IPS-18a (cell line): ENCODE data around the gene ADRA2B.
"Not testable (repeated sequence)": the region's sequence is repeated elsewhere in the genome, so short reads cannot be mapped to it uniquely, and the experiment has no call there.

Source experiments
- H3K27ac ChIP-seq: one replicate; pipeline ENCODE4 v1.5.1; 2013; ENCODE audit warnings: low read length
- H3K27me3 ChIP-seq: one replicate; pipeline ENCODE4 v1.6.1; 2013; ENCODE audit warnings: mild to moderate bottlenecking, low read length; ENCODE audit not compliant: control insufficient read depth, insufficient read depth
- H3K36me3 ChIP-seq: one replicate; pipeline ENCODE4 v1.6.1; 2013; ENCODE audit warnings: low read depth, low read length; ENCODE audit not compliant: control insufficient read depth
- H3K4me1 ChIP-seq: one replicate; pipeline ENCODE4 v1.6.1; 2013; ENCODE audit warnings: low read depth, low read length; ENCODE audit not compliant: control insufficient read depth
- H3K4me3 ChIP-seq: one replicate; pipeline ENCODE4 v1.5.1; 2013; ENCODE audit warnings: low read length
- H3K9ac ChIP-seq: one replicate; pipeline ENCODE4 v1.6.1; 2013; ENCODE audit warnings: mild to moderate bottlenecking, low read length, moderate library complexity
- H3K9me3 ChIP-seq: one replicate; pipeline ENCODE4 v1.6.1; 2013; ENCODE audit warnings: low read depth, low read length; ENCODE audit not compliant: control insufficient read depth

Gene ADRA2B

GRCh38 chr2:96085541-96086355 is 30.6 kb downstream of the ADRA2B start:
- H3K4me3 ChIP-seq, result no peak overlapping the region
- H3K36me3 ChIP-seq, result no peaks in the 10 kb centered on the region
- no peak overlapping the region for H3K9ac ChIP-seq
- H3K4me1 ChIP-seq, result no peaks in the 10 kb centered on the region
- no peak overlapping the region for H3K27ac ChIP-seq
- H3K27me3 ChIP-seq, result no peaks in the 10 kb centered on the region
- no peaks in the 10 kb centered on the region for H3K9me3 ChIP-seq

DNA sequence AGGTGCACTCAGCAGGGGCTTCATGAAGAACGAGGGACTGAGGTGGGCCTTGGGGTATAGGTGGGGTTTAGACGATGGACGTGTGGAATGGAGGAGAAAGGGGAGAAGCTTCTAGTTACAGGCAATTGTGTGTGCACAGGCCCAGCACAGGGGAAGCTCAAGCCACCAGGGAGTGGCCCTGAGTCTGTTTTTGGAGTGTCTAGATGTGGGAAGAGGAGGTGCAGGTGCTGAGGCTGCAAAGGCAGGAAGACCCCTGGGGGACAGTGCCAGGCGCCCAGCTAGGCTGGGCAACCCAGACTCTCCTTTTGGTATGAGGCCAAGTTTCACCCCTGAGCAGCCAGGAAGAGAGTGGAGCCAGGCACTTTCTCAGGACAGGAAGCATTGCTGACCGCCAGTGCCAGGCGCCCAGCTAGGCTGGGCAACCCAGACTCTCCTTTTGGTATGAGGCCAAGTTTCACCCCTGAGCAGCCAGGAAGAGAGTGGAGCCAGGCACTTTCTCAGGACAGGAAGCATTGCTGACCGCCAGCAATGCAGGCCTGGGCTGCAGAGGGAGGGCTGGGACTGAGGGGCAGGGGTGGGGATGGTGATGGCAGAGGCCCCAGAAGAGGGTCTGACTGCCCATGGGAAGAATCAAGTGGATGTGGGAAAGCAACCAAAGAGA is 31.4 kb downstream of the ADRA2B start:
- not testable (repeated sequence) for H3K9me3 ChIP-seq, H3K9ac ChIP-seq, H3K4me3 ChIP-seq, H3K27ac ChIP-seq, H3K36me3 ChIP-seq, H3K27me3 ChIP-seq, H3K4me1 ChIP-seq

GRCh38 chr2:96083989-96084857 is 32.1 kb downstream of the ADRA2B start:
- Histone ChIP-seq H3K9me3 (no peaks in the 10 kb centered on the region), H3K4me3 (no peak overlapping the region), H3K36me3 (no peaks in the 10 kb centered on the region), H3K4me1 (no peaks in the 10 kb centered on the region), H3K27me3 (no peaks in the 10 kb centered on the region), H3K27ac (no peak overlapping the region), H3K9ac (no peak overlapping the region)

DNA sequence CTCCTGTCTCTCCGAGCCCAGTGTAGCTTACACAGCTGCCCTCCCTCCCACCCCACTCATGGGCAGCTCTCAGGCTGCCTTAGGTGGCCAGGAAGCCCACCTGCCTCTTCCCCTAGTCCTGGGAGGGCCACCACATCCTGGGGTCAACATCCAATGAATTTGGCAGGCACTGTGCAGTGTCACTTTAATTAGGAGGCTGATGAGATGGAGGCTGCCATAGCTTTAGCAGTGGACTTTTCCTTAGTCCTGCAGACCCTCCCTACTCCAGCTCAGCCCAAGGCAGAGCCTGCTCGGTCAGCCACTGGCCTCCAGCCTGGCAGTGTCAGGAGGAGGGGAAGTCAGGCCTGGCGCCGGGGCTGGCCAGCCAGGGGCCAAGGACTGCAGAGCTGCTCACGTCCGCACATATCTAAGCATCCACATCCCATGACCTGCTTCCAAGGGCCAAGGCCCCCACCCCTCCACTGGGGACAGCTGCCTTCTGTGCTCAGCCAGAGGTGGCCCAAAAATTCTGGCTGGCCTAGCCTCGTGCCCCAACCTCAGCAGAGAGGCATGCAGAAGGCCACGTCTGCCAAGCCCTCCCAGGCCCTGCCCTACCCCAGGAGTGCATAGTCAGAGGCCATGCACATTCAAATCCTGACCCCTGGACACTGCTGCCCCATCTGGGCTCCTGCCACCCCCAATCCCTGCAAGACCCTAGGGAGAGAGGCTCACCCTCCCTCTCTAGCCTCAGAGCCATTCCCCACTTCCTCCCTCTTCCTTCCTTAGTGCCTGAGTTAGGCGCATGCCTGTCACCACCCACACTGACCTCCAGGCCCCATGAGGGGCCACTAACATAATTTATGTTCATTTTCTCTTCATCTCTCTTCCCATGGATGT is 33.1 kb downstream of the ADRA2B start:
- Histone ChIP-seq H3K27ac (no peak overlapping the region), H3K9me3 (no peaks in the 10 kb centered on the region), H3K27me3 (no peaks in the 10 kb centered on the region), H3K4me1 (no peaks in the 10 kb centered on the region), H3K36me3 (no peaks in the 10 kb centered on the region), H3K9ac (no peak overlapping the region), H3K4me3 (no peak overlapping the region)

- no peak overlapping the region for H3K9ac ChIP-seq
- H3K27me3 ChIP-seq, result no peaks in the 10 kb centered on the region
- H3K27ac ChIP-seq, result no peak overlapping the region
- no peaks in the 10 kb centered on the region for H3K36me3 ChIP-seq
- H3K9me3 ChIP-seq, result no peaks in the 10 kb centered on the region
- H3K4me3 ChIP-seq, result no peak overlapping the region
- no peaks in the 10 kb centered on the region for H3K4me1 ChIP-seq
These were observed 33.9 kb downstream of the ADRA2B start for GRCh38 chr2:96082211-96083063.

DNA sequence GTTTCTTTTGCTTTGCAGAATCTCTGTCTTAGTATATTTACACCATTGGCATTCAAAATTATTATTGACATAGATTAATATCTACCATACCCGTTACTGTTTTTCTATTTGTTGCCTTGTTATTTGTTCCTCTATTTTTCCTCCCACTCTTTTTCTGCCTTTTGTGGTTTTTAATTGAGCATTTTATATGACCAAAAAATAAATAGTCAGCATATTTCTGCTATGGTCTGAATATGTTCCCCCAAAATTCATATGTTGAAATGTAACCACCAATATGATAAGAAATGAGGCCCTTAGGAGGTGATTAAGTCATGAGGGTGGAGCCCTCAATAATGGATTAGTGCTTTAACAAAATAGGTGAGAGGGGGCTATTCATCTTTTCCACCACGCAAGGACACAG is 35.3 kb downstream of the ADRA2B start:
- H3K36me3 ChIP-seq, result no peaks in the 10 kb centered on the region
- no peaks in the 10 kb centered on the region for H3K27me3 ChIP-seq
- H3K4me3 ChIP-seq, result no peak overlapping the region
- H3K4me1 ChIP-seq, result no peaks in the 10 kb centered on the region
- no peak overlapping the region for H3K9ac ChIP-seq
- no peak overlapping the region for H3K27ac ChIP-seq
- H3K9me3 ChIP-seq, result no peaks in the 10 kb centered on the region

GRCh38 chr2:96075199-96075771 is 41.1 kb downstream of the ADRA2B start:
- Histone ChIP-seq H3K9me3 (no peaks in the 10 kb centered on the region), H3K27ac (no peak overlapping the region), H3K9ac (no peak overlapping the region), H3K4me1 (no peaks in the 10 kb centered on the region), H3K36me3 (no peaks in the 10 kb centered on the region), H3K27me3 (no peaks in the 10 kb centered on the region), H3K4me3 (no peak overlapping the region)

DNA sequence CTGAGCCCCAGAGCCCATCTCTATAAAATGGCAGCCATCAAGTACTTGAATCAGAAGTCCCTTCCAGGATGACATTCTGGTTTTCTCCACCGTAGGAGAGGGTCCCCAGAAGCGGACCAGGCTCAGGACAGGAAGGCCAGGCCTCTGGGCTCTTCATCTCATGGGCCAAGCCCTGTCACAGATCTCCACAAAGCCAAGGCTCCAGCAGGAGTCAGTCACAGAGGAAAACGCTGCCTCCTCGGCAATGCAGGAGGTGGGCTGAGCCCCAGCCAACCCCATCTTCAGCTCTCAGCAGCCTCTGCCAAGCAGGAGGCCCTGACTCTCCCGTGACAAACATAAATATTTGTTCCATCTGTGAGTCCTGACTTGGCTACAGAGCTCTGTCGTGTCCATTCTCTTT is 42.2 kb downstream of the ADRA2B start:
- Histone ChIP-seq H3K27me3 (no peaks in the 10 kb centered on the region), H3K9ac (no peak overlapping the region), H3K27ac (no peak overlapping the region), H3K4me3 (no peak overlapping the region), H3K4me1 (no peaks in the 10 kb centered on the region), H3K9me3 (no peaks in the 10 kb centered on the region), H3K36me3 (no peaks in the 10 kb centered on the region)

- Histone ChIP-seq H3K4me1 (no peaks in the 10 kb centered on the region), H3K4me3 (no peak overlapping the region), H3K9me3 (no peaks in the 10 kb centered on the region), H3K9ac (no peak overlapping the region), H3K36me3 (no peaks in the 10 kb centered on the region), H3K27ac (no peak overlapping the region), H3K27me3 (no peaks in the 10 kb centered on the region)
These were observed 43.1 kb downstream of the ADRA2B start for GRCh38 chr2:96073170-96073775.

GRCh38 chr2:96072746-96073145 is 43.6 kb downstream of the ADRA2B start:
- Histone ChIP-seq H3K9ac (no peak overlapping the region), H3K27ac (no peak overlapping the region), H3K36me3 (no peaks in the 10 kb centered on the region), H3K4me3 (no peak overlapping the region), H3K4me1 (no peaks in the 10 kb centered on the region), H3K9me3 (no peaks in the 10 kb centered on the region), H3K27me3 (no peaks in the 10 kb centered on the region)
